ENCODE results near the gene CD99L2.

Gene CD99L2

DNA sequence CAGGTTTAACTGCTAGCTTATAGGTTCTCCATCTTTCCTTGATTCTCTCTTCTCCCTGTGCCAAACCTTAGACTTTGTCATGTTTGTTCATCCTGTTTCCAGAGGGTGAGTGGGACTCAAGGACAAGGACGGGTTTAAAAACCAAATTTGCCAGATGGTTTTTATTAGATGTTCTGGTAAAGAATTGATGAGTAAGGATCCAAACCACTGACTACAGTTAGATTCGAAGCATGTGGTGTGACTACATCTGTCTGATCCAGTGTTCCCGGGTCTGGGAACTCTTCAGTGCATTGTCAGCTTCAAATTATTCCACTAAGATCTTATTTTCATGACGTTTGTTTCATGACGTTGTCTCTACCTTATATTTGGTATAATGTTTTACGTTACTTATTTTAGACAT lies 167.7 kb downstream of the CD99L2 start:
- Histone ChIP-seq H3K27me3 (ENCODE audit: control insufficient read depth, insufficient read depth, low read length) (no peaks in the 10 kb centered on the region), H3K27ac (no peak overlapping the region), H3K36me3 (ENCODE audit: control insufficient read depth, insufficient read depth, low read length) (no peaks in the 10 kb centered on the region), H3K4me1 (no peaks in the 10 kb centered on the region), H3K9ac (no peak overlapping the region), H3K4me2 (ENCODE audit: low read length) (no peak overlapping the region), H3K79me2 (no peaks in the 10 kb centered on the region), H2AFZ (no peak overlapping the region), H3K9me3 (ENCODE audit: control insufficient read depth, low read length) (no peaks in the 10 kb centered on the region), H3K4me3 (ENCODE audit: low read depth, low read length) (no peak overlapping the region)
- no peak for TF ChIP-seq CTCF (IDR thresholded peaks at IDR 0.05)

DNA sequence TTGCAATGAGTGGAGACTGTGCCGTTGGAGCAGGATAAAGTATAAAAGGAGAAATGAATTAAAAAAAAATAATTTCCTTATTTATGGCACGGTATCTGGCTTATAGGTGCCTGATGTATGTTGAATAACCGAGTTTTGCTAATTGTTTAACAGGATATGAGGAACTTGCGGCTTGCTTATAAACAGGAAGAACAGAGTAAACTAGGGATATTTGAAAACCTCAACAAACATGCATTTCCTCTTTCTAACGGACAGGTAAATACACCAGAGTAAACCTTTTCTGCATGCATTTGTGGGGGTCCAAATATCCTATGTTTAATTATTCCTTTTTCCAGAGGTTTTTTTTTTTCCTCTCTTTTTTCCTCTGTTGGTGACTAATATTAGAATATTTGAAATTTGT lies 168.5 kb downstream of the CD99L2 start:
- no peaks in the 10 kb centered on the region for H3K27me3 ChIP-seq (ENCODE audit: control insufficient read depth, insufficient read depth, low read length)
- no peak for TF ChIP-seq CTCF (IDR thresholded peaks at IDR 0.05)
- H3K9me3 ChIP-seq (ENCODE audit: control insufficient read depth, low read length): no peaks in the 10 kb centered on the region
- H3K4me2 ChIP-seq (ENCODE audit: low read length): no peak overlapping the region
- no peak overlapping the region for H3K27ac ChIP-seq
- H3K79me2 ChIP-seq: no peaks in the 10 kb centered on the region
- no peak overlapping the region for H3K4me3 ChIP-seq (ENCODE audit: low read depth, low read length)
- H3K9ac ChIP-seq: no peak overlapping the region
- no peaks in the 10 kb centered on the region for H3K36me3 ChIP-seq (ENCODE audit: control insufficient read depth, insufficient read depth, low read length)
- no peaks in the 10 kb centered on the region for H3K4me1 ChIP-seq
- no peak overlapping the region for H2AFZ ChIP-seq

DNA sequence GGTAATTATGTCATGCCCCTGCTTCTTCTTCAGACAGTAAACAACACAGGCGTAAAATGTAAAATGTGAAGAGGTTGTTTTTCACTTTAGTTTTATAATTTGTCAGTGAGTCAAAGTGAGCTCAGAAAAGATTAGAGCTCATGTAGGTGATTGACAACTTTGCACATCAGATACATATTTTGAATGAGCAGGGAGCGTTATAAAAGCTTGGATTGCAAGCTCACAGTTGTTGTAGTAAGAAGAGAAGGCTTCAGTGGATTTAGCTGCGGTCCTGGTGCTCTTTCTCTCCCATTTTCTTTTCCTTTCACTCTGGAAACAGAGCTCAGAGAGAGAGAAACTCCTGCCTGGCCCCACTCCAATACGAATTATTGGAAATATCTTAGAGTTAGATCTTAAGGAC lies 178.8 kb downstream of the CD99L2 start:
- no peak for TF ChIP-seq CTCF (IDR thresholded peaks at IDR 0.05)

More for the DNA sequence above, 178.8 kb downstream of the CD99L2 start:
- no peaks in the 10 kb centered on the region for H3K27me3 ChIP-seq (ENCODE audit: control insufficient read depth, insufficient read depth, low read length)
- no peaks in the 10 kb centered on the region for H3K36me3 ChIP-seq (ENCODE audit: control insufficient read depth, insufficient read depth, low read length)
- no peak overlapping the region for H3K27ac ChIP-seq
- no peak overlapping the region for H3K4me2 ChIP-seq (ENCODE audit: low read length)
- no peaks in the 10 kb centered on the region for H3K4me1 ChIP-seq
- H3K79me2 ChIP-seq: peaks cover 7% of the 10 kb centered on the region
- no peak overlapping the region for H3K9ac ChIP-seq
- no peak overlapping the region for H2AFZ ChIP-seq
- no peaks in the 10 kb centered on the region for H3K9me3 ChIP-seq (ENCODE audit: control insufficient read depth, low read length)
- no peak overlapping the region for H3K4me3 ChIP-seq (ENCODE audit: low read depth, low read length)
